ENCODE results near the gene GALNTL6.

Gene GALNTL6

DNA sequence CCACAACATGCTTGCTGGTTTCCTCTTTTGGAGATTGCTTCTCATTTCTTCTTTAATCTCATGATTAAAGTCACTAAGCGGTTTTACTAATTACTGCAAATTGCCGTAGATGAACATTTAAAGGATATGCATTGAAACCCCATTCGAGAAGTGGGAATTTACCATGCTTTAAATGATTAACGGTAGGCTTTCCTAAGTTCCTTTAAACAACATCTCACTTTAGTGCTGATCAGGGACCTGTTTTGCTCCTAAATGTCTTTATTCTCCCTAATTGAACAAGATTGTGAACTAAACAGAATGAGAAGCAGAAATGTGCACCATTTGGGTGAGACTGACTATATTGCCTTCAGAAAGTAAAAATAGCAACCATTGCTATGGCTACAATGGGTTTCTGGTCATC lies 430.3 kb downstream of the GALNTL6 start:
- no peak for DNase-seq

- no peak for DNase-seq
Observed at GRCh38 chr4:172245516-172245915, 432.3 kb downstream of the GALNTL6 start.

DNA sequence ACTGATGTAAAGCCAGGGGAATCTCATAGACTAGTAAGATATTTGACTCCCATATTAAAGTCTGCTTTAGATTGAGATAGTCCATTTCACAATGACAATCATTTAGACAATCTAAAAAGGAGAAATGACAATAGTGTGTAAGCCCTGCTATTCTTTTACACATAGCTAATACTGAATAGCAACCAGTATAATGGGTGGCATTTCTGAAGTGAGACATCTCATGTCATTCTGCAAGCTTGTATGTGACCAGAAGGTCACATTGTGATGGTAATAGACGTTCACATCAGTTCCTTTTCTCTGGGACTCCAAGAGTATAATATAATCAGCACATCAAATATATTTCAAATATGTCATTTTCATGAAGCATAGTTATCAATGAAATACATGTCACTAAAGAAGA lies 440.2 kb downstream of the GALNTL6 start:
- DNase-seq: no peak

DNA sequence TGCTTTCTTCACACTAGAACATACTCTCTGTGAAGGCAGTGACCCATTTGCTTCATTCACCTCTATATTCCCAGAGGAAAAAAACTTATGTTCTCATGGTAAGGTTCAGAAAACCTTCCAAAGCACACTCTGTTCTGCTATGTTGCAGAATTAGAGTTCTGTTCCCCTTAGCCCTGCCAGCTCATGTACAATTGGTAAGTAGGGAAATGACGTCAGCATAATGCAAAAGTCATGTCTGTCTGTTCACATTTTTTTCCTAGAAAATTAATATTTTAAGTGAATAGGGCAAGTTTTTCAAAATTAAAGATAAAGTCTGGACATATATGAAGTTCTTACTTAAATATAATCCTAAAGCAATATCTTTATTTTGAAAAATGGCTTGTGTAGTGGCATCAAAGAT lies 443.6 kb downstream of the GALNTL6 start:
- DNase-seq: no peak

DNA sequence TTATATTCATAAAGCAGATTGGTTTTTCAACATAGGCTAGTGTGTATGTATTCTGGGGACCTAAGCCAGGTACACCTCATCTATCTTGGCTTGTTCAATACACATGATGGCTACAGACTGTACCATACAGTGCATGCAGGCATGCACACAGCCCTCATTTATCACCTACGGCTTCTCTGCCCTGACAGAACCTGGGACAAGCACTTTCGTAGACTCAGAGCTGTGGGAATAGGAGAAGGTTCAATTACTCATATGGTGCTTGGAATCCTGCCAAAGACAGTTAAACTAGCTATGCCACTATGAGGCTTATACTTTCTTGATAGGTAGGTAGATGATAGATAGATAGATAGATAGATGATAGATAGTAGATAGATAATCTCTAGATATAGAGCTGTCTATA lies 457.2 kb downstream of the GALNTL6 start:
- DNase-seq: no peak

- DNase-seq: no peak
Observed at GRCh38 chr4:172287117-172287516, 473.9 kb downstream of the GALNTL6 start.

GRCh38 chr4:172305698-172306097 lies 492.5 kb downstream of the GALNTL6 start:
- no peak for DNase-seq

DNA sequence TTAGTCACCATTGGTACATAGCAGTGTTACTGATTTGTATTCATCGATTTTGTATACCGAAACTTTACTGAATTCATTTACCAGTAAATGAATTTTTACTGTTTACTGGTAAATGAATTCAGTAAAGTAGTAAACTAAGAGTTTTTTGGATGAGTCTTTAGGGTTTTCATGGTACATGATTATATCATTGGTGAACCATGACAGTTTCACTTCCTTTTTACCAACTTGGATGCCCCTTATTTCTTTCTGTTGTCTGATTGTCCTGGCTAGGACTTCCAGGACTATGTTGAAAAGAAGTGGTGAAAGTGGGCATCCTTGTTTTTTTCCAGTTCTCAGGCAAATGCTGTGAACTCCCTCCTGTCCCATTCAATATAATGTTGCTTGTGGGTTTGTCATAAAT lies 494.9 kb downstream of the GALNTL6 start:
- DNase-seq: no peak

- DNase-seq: no peak
Observed at GRCh38 chr4:172311682-172312081, 498.5 kb downstream of the GALNTL6 start.

- no peak for DNase-seq
Observed at GRCh38 chr4:172323288-172323687, 510.1 kb downstream of the GALNTL6 start.

- DNase-seq: no peak
Observed at GRCh38 chr4:172344308-172344938, 531.2 kb downstream of the GALNTL6 start.

DNA sequence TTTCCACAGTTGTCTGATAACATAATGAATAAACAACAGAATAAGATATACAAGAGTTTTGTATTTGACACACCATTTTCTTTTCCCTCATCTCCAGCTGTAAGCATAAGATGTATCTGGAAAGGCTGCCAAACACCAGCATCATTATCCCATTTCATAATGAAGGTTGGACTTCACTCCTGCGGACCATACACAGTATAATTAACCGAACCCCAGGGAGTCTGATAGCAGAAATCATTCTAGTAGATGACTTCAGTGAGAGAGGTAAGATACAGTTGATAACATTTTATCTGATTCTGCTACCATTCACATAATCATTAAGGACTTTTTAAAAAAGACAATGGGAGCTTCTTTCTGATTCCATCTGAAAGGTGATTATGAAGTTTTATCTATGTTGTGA lies 535.2 kb downstream of the GALNTL6 start:
- no peak for DNase-seq

DNA sequence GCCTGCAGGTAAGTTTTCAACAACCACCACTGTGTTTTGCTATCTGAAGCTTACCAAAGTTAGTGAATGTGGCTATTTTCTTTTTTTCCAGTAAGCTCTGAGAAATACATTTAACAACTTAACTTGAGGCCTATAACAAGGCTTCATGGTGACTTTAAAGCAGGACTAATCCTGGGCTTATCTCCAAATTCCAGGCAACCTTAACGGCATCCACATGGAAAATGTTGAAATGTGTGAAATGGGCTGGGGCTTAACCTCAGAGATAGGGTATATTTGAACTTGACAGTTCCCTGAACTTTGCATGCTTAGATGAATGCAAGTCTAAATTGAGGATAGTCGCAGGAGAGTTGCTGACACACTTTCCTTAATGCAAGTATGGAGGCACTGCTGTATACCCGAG lies 539.2 kb downstream of the GALNTL6 start:
- no peak for DNase-seq

GRCh38 chr4:172356016-172356415 lies 542.8 kb downstream of the GALNTL6 start:
- no peak for DNase-seq

DNA sequence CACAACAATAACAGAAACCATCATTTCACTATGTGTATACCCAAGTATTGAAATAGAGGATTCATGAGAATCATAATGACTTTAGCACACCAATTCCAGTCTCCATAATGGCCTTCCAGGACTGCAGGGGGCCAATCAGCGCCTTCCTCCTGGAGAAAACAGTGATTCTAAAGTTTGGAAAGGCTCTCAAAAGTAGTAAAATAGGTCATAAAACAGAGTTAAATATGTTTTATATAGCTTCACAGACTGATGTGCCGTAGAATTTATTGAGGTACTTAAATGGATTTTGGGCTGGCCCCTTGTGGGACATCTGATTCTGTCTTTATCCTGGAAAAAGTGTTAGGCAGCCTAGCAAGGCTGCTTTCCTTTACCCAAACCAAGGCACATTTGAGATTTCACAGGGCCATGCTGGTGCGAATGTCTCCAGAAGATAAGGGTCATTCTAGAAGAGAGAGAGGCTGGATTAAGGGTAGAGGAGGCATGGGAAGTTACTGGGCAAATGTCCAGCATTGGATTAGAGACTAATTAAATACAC lies 543.9 kb downstream of the GALNTL6 start:
- DNase-seq: no peak

DNA sequence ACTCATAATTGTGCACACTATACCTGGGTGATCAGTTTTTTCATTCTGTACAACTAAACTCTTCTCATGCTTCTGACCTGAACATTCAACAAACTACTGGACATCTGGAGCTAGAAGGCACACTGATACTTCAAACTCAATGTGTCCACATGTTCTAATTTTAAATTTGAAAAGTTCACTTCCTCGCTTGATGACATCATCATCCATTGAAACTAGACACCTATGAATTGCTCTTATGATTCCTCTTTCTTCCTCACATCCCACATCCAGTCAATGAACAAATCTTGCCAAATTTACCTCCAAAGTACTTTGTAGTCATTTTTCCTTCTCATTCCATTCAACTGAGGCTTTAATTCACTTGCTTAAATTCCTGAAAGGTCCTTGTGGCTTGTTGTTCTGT lies 549.4 kb downstream of the GALNTL6 start:
- no peak for DNase-seq

DNA sequence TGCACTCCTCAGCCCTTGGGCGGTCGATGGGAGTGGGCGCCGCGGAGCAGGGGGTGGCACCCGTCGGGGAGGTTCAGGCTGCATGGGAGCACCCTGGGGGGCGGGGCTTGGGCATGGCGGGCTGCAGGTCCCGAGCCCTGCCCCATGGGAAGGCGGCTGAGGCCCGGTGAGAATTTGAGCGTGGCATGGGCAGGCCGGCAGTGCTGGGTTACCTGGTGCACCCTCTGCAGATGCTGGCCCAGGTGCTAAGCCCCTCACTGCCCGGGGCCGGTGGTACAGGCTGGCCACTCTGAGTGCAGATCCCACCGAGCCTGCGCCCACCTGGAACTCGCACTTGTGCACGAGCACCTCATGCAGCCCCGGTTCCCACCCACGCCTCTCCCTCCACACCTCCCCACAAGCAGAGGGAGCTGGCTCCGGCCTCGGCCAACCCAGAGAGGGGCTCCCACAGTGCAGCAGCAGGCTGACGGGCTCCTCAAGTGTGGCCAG lies 556.3 kb downstream of the GALNTL6 start:
- no peak for DNase-seq

DNA sequence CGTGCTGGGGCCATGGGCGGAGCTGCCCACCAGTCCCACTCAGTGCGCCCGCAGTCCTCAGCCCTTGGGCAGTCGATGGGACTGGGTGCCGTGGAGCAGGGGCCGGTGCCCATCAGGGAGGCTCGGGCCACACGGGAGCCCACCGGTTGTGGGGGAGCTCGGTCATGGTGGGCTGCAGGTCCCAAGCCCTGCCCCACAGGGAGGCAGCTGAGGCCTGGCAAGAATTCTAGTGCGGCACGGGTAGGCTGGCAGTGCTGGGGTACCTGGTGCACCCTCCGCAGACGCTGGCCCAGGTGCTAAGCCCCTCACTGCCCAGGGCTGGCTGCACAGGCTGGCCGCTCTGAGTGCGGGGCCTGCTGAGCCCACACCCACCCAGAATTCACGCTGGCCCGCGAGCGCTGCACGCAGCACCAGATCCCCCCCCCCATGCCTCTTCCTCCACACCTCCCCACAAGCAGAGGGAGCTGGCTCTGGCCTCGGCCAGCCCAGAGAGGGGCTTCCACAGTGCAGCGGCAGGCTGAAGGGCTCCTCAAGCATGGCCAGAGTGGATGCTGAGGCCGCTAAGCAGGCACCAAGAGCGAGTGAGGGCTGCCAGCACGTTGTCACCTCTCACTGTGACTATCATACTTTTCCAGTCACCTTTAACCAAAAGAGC lies 564.4 kb downstream of the GALNTL6 start:
- no peak for DNase-seq

GRCh38 chr4:172379834-172380233 lies 566.6 kb downstream of the GALNTL6 start:
- DNase-seq: no peak

DNA sequence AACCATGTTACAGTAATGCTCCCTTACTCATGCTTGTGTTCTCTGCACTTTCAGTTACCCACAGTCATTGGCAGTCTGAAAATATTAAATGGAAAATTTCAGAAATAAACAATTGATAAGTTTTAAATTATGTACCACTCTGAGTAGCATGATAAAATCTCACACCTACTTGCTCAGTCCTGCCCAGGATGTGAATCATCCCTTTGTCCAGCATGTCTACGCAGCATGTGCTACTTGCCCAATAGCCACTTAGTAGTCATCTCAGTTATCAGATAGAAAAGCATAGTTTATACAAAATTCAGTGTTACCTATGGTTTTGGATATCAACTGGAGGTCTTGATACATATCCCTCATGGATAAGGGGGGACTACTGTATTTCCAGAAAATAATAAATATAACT lies 577.1 kb downstream of the GALNTL6 start:
- no peak for DNase-seq

DNA sequence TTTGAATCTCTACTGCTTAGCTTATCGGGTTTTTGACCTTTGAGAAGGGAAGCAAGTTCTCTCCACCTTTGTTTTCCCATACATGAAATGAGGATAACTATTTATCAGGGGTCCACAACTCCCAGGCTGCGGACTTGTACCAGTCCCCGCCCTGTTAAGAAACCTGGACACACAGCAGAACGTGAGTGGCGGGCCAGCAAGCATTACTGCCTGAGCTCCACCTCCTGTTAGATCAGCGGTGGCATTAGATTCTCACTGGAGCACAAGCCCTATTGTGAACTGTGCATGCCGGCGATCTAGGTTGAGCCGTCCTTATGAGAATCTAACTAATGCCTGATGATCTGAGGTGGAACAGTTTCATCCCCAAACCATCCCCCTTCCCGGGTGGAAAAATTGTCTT lies 579.5 kb downstream of the GALNTL6 start:
- no peak for DNase-seq

DNA sequence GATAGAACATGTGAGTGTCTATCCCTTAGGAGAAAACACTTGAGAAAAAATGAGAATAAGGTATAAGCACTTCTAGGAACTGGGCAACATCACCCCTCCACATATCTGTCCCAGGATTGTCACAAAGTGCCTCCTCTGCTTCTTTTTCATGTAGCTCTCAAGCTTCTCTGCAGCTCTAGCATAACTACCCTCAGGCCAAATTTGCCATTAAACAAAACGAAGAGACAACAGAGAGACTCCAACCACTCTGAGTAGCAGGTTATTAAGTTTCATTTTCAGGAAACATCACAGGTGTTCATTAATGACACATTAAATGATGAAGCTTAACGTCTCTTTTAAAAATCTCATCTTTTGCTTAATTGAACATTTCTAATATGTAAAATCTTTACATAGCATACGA lies 580.0 kb downstream of the GALNTL6 start:
- DNase-seq: no peak

DNA sequence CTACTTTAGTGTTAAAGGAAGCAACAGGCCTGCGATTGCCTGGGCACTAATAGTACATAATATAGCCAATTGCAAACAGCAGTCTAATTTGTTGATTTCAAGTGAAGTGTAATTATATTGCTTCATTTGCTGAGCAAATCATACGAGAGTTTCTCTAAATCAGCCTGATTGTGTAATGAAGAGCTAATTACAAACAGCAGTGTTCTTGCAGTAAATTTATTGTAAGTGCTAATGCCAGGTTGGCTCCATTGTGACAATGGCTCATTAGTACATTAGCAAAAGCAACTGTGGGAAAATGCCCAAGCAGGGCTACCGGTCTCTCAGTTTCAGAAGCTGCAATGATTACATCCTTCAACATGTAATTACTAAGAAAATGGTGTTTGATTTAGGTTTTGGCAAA lies 591.5 kb downstream of the GALNTL6 start:
- no peak for DNase-seq

DNA sequence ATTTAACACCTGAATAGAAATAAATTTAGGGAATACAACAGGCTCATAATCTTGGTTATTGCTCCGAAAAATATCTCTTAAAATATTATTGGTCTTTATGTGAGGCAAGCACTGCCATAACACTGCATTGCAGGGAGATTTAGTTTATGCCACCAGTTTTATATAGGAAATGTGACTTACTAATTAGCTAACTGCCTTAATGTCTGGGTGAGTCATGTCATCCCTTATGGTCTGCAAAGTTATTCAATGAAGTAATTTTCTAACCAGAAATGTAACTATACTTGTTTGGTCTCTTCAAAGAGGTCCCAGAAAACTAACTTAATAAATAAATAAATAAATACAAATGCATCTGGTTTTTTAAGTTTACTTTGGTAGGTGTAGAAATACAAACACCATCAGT lies 597.2 kb downstream of the GALNTL6 start:
- DNase-seq: no peak

DNA sequence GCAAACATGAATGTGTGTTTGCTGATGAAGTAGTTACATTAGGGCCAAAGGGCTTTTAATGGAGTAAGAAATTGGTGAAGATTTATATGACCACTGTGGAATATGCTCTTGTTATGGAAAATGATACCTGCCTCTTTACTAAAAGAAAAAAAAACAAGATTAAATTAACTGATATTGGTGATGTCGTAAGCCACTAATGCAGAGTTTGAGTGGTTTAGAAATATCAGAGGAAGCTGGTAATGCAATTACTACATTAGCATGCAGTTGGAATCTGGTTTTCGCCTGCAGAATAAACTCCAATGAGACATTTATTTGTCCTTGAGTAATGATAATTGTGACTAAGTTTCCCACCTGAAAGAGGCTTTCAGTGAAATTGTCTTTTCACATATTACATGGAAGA lies 597.9 kb downstream of the GALNTL6 start:
- no peak for DNase-seq

All from activated naive CD4-positive, alpha-beta T cell treated with Interleukin-2 at 50 U/mL for 16 hours (primary cell).